Uterus (tissue), 2 donors: ENCODE measurements around the gene DMXL2.

ENCODE experiments used
- POLR2A ChIP-seq, 2 donors: fragments of 450-650 bp; IDR thresholded peaks; one replicate each; pipeline ENCODE4 v1.6.1; 2016; ENCODE audit warnings: antibody characterized with exemption in 2 of 2, mild to moderate bottlenecking in 1 of 2, moderate library complexity in 1 of 2
- TF ChIP-seq, protein P1 (sequence below), 4 experiments: fragments of 200-600 bp in 2 of 4; fragments of 450-650 bp in 2 of 4; sonication (generic) in 2 of 4; IDR thresholded peaks; one replicate each; pipeline ENCODE4 v1.5.1; 2016 to 2019; ENCODE audit warnings: antibody characterized with exemption in 4 of 4, mild to moderate bottlenecking in 2 of 4, moderate library complexity in 1 of 4

DNA sequence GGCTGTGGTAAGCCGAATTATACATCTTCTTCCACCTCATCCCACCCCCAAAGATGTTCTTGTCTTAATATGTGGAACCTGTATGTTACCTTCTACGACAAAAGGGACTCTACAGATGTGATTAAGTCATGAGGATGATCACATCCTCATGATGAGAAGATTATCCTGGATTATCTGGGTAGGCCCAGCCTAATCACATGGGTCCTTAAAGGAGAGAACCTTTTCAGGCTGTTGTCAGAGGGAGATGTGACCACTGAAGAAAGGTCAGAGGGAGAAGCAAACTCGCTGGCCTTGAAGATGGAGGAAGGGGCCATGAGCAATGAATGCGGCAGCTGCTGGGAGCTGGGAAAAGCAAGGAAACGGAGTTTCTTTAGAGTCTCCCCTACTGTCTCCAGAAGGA, 45.9 kb upstream of the DMXL2 start:
- TF ChIP-seq, protein P1, sequence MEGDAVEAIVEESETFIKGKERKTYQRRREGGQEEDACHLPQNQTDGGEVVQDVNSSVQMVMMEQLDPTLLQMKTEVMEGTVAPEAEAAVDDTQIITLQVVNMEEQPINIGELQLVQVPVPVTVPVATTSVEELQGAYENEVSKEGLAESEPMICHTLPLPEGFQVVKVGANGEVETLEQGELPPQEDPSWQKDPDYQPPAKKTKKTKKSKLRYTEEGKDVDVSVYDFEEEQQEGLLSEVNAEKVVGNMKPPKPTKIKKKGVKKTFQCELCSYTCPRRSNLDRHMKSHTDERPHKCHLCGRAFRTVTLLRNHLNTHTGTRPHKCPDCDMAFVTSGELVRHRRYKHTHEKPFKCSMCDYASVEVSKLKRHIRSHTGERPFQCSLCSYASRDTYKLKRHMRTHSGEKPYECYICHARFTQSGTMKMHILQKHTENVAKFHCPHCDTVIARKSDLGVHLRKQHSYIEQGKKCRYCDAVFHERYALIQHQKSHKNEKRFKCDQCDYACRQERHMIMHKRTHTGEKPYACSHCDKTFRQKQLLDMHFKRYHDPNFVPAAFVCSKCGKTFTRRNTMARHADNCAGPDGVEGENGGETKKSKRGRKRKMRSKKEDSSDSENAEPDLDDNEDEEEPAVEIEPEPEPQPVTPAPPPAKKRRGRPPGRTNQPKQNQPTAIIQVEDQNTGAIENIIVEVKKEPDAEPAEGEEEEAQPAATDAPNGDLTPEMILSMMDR (IDR thresholded peaks at IDR 0.05), result no peak
- TF ChIP-seq POLR2A (IDR thresholded peaks at IDR 0.05), result no peak
